ENCODE data around the gene CCSER1.
"Not testable (repeated sequence)": the region's sequence is repeated elsewhere in the genome, so short reads cannot be mapped to it uniquely, and the experiment has no call there.

CCSER1 gene

GRCh38 chr4:90306810-90307209 is 179.6 kb downstream of the CCSER1 start:
- no peak for DNase-seq

GRCh38 chr4:90317140-90317539 is 189.9 kb downstream of the CCSER1 start:
- DNase-seq: not testable (repeated sequence)

- no peak for DNase-seq
These were observed 190.6 kb downstream of the CCSER1 start for GRCh38 chr4:90317785-90318184.

- no peak for DNase-seq
These were observed 191.0 kb downstream of the CCSER1 start for GRCh38 chr4:90318193-90318592.

- DNase-seq: no peak
These were observed 201.4 kb downstream of the CCSER1 start for GRCh38 chr4:90328558-90328957.

GRCh38 chr4:90330546-90330945 is 203.4 kb downstream of the CCSER1 start:
- DNase-seq: no peak

- DNase-seq: no peak
These were observed 218.5 kb downstream of the CCSER1 start for GRCh38 chr4:90345549-90346215.

- no peak for DNase-seq
These were observed 222.4 kb downstream of the CCSER1 start for GRCh38 chr4:90349636-90350035.

GRCh38 chr4:90357117-90357710 is 230.0 kb downstream of the CCSER1 start:
- no peak for DNase-seq

- no peak for DNase-seq
These were observed 247.9 kb downstream of the CCSER1 start for GRCh38 chr4:90375081-90375480.

- no peak for DNase-seq
These were observed 266.0 kb downstream of the CCSER1 start for GRCh38 chr4:90393215-90393614.

- DNase-seq: no peak
These were observed 276.6 kb downstream of the CCSER1 start for GRCh38 chr4:90403781-90404180.

GRCh38 chr4:90407897-90408296 is 280.7 kb downstream of the CCSER1 start:
- not testable (repeated sequence) for DNase-seq

GRCh38 chr4:90412786-90413185 is 285.6 kb downstream of the CCSER1 start:
- not testable (repeated sequence) for DNase-seq

GRCh38 chr4:90415116-90415515 is 287.9 kb downstream of the CCSER1 start:
- DNase-seq: no peak

GRCh38 chr4:90419124-90419711 is 292.0 kb downstream of the CCSER1 start:
- DNase-seq: no peak

GRCh38 chr4:90421161-90421560 is 294.0 kb downstream of the CCSER1 start:
- no peak for DNase-seq

- no peak for DNase-seq
These were observed 298.7 kb downstream of the CCSER1 start for GRCh38 chr4:90425893-90426292.

GRCh38 chr4:90438522-90438921 is 311.3 kb downstream of the CCSER1 start:
- DNase-seq: no peak

GRCh38 chr4:90441770-90442169 is 314.6 kb downstream of the CCSER1 start:
- no peak for DNase-seq

GRCh38 chr4:90442619-90443018 is 315.4 kb downstream of the CCSER1 start:
- DNase-seq: no peak

- DNase-seq: no peak
These were observed 316.0 kb downstream of the CCSER1 start for GRCh38 chr4:90443231-90443630.

GRCh38 chr4:90444904-90445303 is 317.7 kb downstream of the CCSER1 start:
- DNase-seq: no peak

- no peak for DNase-seq
These were observed 318.2 kb downstream of the CCSER1 start for GRCh38 chr4:90445380-90445779.

GRCh38 chr4:90449626-90450025 is 322.4 kb downstream of the CCSER1 start:
- DNase-seq: no peak
